SK-N-SH (cell line): ENCODE data around the gene MTAP.

Experiments
- ELF1 ChIP-seq: IDR thresholded peaks from 2 replicates; pipeline ENCODE4 v1.4.0; 2012
- EP300 ChIP-seq, 2 experiments: IDR thresholded peaks; 2 replicates each; pipeline versions ENCODE4 v1.4.0 to v1.6.1; 2012; ENCODE audit warnings: borderline replicate concordance in 1 of 2, low read depth in 1 of 2, low read length in 1 of 2
- FOXJ3 ChIP-seq: sonication (generic); formaldehyde crosslinking; IDR thresholded peaks from 2 replicates; pipeline ENCODE4 v1.5.1; 2020; ENCODE audit warnings: mild to moderate bottlenecking, missing genetic modification reagents
- GABPA ChIP-seq: IDR thresholded peaks from 2 replicates; pipeline ENCODE4 v1.4.0; 2012; ENCODE audit warnings: low read depth, mild to moderate bottlenecking
- NFIC ChIP-seq: IDR thresholded peaks from 2 replicates; pipeline ENCODE4 v1.4.0; 2012; ENCODE audit warnings: borderline replicate concordance
- POLR2AphosphoS5 ChIP-seq: IDR thresholded peaks from 2 replicates; pipeline ENCODE4 v1.6.1; 2012; ENCODE audit warnings: low read depth, low read length
- RAD21 ChIP-seq: IDR thresholded peaks from 2 replicates; pipeline ENCODE4 v1.6.1; 2012; ENCODE audit warnings: mild to moderate bottlenecking, low read length
- SIN3A ChIP-seq: IDR thresholded peaks from 2 replicates; pipeline ENCODE4 v1.6.1; 2012; ENCODE audit warnings: low read depth, mild to moderate bottlenecking, low read length, moderate library complexity, borderline replicate concordance
- SMC3 ChIP-seq: IDR thresholded peaks from 2 replicates; pipeline ENCODE4 v1.6.1; 2012; ENCODE audit warnings: low read depth, low read length, improper control_type of control experiment
- TEAD4 ChIP-seq: IDR thresholded peaks from 2 replicates; pipeline ENCODE4 v1.4.0; 2012; ENCODE audit warnings: mild to moderate bottlenecking, borderline replicate concordance; ENCODE audit not compliant: insufficient read depth
- YY1 ChIP-seq: IDR thresholded peaks from 2 replicates; pipeline ENCODE4 v1.4.0; 2012; ENCODE audit warnings: low read depth, mild to moderate bottlenecking
- TF ChIP-seq, protein P1 (sequence below): fragments of 150-350 bp; IDR thresholded peaks from 2 replicates; pipeline ENCODE4 v1.6.1; 2016; ENCODE audit warnings: mild to moderate bottlenecking, low read depth, low read length
- TF ChIP-seq, protein P2 (sequence below): fragments of 200-600 bp; sonication (generic); IDR thresholded peaks from 2 replicates; pipeline ENCODE4 v1.6.1; 2017; ENCODE audit warnings: antibody characterized with exemption, mild to moderate bottlenecking, moderate library complexity
- TF ChIP-seq, protein P3 (sequence below): IDR thresholded peaks from 2 replicates; pipeline ENCODE4; 2012

DNA sequence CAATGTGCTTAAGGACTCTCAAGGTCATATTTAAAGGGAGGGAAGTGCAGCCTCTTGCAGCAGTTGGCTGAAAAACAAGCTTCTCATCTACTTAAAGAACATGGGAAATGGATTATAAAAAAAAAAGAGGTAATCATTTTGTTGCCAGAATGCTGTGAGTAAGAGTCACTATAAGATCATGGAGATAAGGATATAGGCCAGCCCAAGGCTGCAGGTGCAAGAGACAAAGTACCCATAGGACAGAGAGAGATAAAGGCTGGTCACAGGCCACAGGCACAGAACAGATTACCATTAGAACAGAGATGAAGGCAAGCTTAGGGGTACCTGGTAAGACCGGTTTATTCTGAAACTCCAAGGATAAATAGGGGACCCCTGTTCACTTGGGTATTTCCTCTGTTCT is 121.3 kb downstream of the MTAP start:
- TF ChIP-seq EP300 (IDR thresholded peaks at IDR 0.05; ENCODE audit: borderline replicate concordance in 1 of 2, low read depth in 1 of 2, low read length in 1 of 2) (no peak), POLR2AphosphoS5 (no peak), SIN3A (no peak), TEAD4 (no peak), RAD21 (no peak), NFIC (no peak), YY1 (no peak), GABPA (no peak), SMC3 (no peak), FOXJ3 (CRISPR knock-in tag) (no peak), ELF1 (no peak)
- TF ChIP-seq, protein P1, sequence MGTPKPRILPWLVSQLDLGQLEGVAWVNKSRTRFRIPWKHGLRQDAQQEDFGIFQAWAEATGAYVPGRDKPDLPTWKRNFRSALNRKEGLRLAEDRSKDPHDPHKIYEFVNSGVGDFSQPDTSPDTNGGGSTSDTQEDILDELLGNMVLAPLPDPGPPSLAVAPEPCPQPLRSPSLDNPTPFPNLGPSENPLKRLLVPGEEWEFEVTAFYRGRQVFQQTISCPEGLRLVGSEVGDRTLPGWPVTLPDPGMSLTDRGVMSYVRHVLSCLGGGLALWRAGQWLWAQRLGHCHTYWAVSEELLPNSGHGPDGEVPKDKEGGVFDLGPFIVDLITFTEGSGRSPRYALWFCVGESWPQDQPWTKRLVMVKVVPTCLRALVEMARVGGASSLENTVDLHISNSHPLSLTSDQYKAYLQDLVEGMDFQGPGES: no peak
- TF ChIP-seq, protein P2, sequence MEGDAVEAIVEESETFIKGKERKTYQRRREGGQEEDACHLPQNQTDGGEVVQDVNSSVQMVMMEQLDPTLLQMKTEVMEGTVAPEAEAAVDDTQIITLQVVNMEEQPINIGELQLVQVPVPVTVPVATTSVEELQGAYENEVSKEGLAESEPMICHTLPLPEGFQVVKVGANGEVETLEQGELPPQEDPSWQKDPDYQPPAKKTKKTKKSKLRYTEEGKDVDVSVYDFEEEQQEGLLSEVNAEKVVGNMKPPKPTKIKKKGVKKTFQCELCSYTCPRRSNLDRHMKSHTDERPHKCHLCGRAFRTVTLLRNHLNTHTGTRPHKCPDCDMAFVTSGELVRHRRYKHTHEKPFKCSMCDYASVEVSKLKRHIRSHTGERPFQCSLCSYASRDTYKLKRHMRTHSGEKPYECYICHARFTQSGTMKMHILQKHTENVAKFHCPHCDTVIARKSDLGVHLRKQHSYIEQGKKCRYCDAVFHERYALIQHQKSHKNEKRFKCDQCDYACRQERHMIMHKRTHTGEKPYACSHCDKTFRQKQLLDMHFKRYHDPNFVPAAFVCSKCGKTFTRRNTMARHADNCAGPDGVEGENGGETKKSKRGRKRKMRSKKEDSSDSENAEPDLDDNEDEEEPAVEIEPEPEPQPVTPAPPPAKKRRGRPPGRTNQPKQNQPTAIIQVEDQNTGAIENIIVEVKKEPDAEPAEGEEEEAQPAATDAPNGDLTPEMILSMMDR: no peak
- TF ChIP-seq, protein P3, sequence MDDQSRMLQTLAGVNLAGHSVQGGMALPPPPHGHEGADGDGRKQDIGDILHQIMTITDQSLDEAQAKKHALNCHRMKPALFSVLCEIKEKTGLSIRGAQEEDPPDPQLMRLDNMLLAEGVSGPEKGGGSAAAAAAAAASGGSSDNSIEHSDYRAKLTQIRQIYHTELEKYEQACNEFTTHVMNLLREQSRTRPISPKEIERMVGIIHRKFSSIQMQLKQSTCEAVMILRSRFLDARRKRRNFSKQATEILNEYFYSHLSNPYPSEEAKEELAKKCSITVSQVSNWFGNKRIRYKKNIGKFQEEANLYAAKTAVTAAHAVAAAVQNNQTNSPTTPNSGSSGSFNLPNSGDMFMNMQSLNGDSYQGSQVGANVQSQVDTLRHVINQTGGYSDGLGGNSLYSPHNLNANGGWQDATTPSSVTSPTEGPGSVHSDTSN: no peak
